Stimulated activated CD4-positive, alpha-beta T cell treated with anti-CD3 and anti-CD28 coated beads, Interleukin-1b, Interleukin-23, amount 100 ng/mL, for 24 hours (primary cell): ENCODE results near the gene FOXK2.
A peak's percentile ranks its signal among the peaks of the same experiment; 100 is the strongest.

Experiments used
- DNase-seq, 4 experiments: peaks; one replicate each; pipeline ENCODE4 v3.0.0-alpha.2; 2020; ENCODE audit warnings: low read depth in 4 of 4, low spot score in 1 of 4

FOXK2 gene

DNA sequence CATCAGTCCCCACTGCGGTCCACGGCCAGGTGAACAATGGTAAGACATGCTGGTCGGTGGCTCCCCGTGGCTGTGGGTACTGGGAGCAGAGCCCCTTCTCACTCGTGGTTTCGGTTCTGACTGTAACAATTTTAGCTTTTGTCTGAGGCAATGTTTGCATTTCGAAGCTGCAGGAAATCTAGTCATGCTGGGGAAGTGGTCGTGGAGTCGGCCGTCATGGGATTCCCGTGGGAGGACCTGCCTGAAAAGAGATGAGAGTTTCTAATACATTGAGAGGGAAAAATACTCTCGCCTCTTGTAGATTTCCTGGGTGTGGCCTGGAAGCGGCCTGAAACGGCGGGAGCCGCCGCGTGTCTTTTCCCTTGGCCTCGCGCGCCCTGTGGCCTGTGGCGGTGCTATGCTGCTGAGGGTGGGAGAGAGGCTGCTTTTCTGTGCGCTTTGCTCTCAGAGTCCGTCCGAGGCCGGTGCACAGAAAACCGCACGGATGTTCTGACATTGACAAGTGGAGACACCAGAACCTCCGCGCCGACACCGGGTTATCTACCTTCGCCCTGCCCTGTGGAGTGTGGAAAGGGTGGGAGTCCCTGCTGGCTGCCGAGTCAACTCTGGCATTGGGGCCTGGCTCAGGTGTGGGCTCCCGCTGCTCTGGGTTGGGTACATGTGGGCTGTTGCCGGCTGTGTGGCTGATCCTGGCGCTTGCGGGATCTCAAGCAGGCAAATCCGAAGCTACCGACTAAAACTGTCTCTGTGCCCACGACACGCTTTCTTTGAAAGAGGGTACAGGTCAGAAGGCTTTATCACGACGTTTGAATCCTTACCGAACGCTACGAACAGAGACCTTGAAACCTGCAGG, 67.9 kb downstream of the FOXK2 start:
- no peak for DNase-seq

DNA sequence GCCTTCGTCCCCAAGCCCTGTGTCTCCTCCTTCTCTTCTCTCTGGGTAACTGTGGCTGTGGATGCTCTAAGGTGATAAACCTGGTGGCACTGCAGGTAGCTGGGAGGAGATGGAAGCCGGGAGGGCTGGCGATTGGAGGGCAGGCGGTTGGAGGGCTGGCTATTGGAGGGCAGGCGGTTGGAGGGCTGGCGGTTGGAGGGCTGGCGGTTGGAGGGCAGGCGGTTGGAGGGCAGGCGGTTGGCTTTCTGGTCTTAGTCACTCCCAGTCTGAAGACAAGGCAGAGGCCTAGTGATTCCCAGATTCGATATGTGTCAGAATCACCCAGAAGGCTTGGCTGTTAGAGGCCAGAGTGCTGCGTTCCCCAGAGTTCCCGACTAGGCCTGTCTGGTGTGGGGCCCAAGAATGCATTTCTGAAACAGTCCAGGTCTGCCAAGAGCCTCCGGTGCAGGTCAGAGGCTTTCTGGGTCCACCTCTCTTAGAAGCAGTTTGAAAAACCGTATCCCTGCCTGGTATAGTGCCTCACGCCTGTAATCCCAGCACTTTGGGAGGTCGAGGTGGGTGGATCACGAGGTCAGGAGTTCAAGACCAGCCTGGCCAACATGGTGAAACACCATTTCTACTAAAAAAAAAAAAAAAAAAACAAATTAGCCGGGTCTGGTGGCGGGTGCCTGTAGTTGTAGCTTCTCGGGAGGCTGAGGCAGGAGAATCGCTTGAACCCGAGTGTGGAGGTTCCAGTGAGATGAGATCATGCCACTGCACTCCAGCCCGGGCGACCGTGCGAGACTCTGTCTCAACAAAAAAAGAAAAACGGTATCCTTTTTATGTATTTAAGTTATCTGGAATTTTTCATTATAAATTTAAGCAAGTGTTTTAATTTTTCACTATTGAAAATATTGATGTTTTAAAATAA, 69.0 kb downstream of the FOXK2 start:
- DNase-seq = no peak

DNA sequence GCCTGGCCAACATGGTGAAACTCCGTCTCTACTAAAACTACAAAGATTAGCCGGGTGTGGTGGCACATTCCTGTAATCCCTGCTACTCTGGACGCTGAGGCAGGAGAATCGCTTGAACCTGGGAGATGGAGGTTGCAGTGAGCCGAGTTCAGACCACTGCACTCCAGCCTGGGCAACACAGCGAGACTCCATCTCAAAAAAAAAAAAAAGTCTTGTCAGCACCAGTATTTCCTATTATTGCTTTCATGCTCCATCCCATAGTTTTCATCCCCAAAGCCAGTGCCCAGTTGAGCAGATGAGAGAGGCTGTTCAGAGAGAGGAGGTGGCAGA, 70.3 kb downstream of the FOXK2 start:
- DNase-seq = no peak

DNA sequence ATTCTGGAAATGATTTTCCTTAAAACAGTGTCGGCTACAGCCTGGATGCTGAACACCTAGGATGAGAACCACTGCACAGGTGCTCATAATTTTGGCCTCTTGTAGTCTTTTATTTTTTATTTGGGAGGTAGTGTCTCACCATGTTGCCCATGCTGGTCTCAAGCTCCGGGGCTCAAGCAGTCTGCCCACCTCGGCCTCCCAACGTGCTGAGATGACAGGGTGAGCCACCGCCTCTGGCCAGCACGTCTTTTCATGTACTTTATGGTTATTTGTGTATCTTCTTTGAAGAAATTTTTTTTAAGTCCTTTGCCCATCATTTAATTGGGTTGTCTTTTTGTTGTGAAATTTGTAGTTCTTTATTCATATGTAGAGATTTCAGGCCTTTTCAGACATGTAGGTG, 70.7 kb downstream of the FOXK2 start:
- no peak for DNase-seq

DNA sequence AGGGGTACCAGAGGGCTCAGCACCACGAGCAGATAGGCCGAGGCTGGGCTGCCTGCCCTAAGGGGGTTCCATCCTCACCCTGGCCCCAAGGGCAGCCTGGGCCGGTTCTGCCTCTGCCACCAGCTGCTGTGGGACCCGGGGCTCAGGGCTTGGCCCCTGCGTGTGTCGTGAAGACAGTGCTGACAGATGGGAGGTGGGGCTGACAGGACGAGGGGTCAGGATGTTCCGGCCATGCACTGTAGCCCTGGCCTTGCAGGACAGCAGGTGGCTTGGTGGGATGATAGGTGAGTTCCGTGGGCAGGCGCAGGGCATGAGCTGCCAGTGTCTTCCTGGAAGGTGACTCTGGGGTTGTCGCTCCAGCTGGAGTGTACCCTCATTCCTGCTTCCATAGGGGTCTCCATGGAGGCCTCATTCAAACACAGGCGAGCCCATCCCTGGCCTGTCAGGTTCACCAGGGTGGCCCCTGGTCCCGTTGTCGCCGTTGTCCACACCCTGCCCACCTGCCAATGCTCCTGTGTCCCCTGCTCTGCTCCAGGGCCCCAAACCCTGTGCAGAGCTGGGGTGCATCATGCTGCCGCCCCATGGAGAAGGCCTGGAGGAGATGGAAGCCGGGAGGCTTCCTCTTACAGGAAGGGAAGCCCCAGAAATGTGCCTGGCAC, 71.5 kb downstream of the FOXK2 start:
- no peak for DNase-seq

DNA sequence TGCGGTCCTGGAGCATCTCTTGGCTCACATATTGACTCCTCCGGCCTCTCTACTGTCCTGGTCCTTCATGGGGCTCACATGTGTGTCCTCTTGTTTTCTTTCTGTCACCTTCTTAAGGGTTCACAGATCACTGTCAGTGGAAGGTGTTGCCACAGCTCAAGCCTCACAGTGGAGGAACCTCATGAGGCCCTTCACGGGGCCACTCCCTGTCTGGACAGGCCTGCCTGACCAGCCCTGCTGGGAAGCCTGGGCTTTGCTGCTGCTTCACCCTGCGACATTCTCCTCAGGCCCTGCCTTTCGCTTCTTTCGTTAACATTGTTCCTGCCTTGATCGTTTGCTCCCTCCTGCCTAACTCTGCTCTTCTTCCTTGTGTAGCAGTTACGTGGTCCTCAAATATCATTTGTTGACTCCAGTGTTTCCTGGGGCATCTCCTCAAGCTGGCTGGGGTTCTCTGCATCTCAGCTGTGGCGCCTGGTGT, 72.8 kb downstream of the FOXK2 start:
- no peak for DNase-seq

DNA sequence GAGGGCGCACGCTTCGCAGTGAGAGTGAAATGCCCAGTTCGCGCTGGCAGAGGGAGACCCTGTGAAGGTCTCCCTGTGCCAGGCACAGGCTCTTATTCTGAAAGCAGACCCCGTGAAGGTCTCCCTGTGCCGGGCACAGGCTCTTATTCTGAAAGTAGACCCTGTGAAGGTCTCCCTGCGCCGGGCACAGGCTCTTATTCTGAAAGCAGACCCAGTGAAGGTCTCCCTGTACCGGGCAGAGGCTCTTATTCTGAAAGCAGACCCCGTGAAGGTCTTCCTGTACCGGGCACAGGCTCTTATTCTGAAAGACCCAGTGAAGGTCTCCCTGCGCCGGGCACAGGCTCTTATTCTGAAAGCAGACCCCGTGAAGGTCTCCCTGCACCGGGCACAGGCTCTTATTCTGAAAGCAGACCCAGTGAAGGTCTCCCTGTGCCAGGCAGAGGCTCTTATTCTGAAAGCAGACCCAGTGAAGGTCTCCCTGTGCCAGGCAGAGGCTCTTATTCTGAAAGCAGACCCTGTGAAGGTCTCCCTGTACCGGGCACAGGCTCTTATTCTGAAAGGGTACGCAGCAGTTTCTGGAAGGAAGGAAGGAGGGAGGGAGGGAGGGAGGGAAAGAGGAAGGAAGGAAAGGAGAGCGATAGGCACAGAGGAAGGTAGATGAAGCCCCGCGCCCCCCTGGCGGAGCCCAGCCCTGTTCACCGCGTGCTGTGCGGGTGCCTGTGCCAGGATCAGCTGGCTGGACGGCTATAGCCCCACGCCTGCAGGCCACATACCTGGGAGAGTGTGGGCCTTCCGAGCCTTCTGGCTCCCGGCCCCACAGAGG, 73.4 kb downstream of the FOXK2 start:
- DNase-seq = peak in 2 of 4 experiments; percentile 13 to 20

DNA sequence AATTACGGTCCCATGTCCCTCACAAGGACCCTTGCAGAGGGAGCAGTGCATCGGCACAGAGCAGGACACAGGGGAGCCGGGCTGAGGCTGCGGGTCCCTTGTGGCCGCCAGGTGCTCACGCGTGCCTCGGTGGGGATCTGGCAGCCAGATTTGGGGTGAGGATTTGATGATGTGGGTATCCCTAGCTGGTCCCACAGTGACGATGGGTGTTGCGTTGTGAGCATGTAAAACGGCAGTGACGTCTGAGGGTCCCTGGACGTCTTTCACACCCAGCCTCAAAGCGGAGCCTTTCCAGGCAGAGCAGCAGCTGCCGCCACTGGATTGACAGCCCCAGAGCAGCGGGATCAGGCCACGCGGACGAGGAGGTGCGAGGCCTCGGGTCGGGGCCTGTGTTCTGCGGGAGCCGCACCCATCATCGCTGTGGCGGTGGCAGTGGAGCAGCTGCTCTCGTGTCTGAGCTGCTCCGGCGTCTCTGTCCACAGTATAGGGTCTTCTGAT, 74.1 kb downstream of the FOXK2 start:
- no peak for DNase-seq

DNA sequence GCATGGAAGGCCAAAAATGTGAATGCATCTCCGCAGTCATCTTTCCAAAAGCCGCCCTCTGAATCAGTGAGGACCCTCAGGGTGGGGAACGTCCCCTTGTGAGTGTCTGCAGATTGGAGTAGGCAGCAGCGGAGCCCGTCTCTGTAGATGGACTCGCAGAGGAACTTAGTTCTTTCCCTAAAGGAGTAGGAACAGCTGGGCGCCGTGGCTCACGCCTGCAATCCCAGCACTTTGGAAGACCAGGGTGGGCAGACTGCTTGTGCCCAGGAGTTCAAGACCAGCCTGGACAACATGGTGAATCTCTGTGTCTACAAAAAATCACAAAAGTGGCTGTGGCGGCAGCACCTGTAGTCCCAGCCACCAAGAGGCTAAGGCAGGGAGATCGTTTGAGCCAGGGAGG, 75.0 kb downstream of the FOXK2 start:
- DNase-seq = no peak

DNA sequence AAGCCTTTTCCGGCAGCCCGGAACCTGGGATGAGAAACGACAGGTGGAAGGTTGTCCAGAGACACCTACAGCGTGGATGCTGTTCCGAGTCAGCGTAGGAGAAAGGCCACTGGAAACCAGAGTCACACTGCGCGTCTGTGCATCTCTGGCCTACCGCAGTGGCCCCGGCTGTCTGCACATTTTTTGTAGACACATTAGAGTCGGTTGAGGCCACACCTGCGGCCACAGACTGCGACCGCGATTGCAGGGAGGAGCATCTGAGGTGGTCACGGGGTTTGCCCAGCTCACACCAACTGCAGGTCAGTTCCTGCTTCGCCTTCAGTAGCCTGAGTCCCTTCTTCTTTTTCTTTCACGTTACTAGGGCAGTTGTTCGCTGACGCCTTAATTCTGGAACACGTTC, 76.4 kb downstream of the FOXK2 start:
- no peak for DNase-seq

DNA sequence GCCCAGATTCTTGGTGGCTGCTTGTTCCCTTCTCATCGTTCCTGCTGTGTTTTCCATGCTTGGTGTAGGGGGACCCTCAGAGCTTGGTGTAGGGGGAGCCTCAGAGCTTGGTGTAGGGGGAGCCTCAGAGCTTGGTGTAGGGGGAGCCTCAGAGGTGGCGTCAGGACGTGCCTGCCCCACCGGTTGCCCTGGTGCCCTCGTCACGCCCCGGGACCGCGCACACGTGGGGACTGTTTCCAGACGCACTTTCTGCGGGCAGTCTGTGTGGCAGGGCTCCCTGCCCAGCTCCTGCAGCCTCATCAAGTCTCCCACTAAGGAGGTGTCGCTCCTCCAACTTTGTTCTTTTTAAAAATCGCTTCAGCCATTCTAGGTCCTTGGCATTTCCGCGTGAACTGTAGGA, 76.8 kb downstream of the FOXK2 start:
- DNase-seq = no peak

DNA sequence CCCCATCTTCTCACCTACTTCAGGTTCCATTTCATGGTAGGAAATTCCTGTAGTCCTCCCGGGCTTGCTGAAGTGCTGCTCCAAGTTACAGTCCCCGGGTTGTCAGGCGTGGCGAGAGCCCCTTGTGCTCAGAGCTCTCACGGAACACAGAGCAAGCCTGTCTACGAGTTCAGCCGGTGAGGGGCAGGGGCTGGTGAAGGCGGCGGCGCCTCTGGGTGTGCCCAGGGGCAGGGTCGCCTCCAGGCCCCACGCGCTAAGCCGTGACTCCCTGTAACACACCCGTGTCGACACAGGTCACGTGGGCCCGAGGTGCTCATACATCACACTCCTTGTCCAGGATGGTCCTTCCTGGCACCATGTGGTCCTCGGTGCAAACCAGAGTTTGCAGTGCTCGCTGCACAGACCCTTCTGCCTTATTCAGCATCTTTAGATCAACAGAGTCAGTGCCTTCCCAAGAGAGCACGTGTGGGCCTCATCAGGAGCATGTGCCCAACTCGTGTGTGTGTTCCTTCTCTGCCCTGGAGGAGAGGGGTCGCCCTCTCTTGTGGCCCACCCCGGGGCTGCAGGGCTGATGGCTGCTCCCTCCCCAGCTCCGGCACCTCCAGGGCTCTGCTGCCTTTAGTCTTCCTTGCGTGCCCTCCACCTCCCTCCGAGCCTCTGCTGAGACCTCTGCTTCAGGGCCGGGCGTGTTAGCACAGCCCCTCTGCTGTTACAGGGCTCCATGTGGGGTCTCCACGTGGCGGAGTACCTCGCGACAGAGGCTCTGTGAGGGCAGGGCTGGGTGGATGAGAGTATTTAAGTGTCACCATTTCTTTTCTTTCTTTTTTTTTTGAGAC, 77.5 kb downstream of the FOXK2 start:
- DNase-seq = no peak

DNA sequence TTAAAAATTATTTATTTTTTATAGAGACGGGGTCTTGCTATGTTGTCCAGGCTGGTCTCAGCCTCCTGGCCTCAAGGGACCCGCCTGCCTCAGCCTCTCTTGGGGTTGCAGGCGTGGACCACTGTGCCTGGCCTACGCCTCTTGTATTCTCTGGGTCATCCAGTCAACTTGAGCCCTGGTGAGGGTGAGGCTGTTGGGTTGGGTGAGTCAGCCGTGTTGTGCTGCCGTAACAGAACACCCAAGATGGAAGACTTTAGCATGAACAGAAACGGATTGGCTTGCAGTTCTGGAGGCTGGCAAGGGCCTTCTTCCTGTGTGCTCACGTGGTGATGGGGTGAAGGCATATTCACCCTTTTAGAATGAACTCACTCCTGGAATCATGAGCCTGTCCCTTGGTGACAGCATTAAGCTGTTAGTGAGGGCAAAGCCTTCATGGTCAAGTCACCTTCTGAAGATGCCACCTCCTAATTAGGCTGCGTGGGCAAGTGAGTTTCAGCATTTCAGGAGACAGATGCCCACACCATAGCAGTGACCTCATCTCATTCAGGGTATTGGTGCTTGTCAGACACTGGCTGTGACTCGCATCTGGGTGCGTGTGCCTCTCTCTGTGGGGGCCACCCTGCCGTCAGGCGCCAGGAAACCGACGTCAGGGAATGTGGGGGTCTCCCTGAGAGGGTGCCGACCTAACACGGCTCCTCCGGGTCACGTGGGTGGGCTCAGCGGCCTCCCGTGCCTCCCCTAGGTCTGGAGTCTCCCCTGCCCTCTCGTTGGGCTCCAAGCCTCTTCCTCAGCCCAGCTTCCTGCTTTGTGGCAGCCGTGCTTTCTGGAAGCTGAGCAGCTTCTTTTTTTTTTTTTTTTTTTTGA, 79.0 kb downstream of the FOXK2 start:
- no peak for DNase-seq

DNA sequence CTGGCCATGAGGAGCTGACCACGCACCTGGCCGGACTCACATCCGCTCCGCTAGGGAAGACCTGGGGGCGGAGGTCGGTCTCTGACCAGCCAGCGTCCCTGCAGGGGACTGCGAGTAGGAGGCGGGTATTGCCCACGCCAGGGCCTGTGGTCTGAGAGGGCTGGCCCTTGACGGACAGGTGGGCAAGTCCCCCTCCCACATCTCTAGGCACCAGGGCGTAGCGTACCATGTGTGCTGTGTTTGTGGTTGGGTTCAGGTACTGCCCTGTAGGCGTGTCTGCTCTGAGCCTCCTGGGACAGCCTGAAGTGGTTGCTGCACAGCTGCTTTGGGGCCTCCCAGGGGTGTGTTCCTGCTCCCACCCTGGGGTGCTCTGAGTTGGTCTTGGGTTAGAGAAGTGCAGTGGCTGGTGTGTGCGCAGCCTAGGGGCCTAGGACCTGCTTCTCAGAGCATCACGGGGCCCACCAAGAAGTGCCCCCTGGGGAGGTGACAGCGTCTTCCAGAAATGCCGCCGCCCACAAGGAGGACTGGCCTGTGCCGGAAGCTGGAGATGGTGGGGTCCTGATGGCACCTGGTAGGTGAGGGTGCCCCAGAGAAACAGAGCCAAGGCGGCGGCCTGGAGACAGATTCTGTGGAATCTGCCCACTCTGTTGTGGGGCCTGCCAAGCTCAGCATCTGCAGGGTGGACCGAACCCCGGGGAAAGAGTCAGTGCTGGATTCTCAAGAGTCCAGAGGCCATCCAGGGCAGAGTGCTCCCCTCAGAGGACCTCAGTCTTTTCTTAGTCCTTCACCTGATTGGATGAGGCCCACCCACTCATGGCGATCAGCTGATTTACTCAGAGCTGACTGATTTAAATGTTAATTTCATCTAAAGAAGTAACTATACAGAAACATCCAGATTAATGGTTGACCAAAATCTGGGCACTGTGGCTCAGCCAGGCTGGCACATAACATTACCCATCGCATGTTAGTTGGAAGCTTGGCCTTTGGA, 80.4 kb downstream of the FOXK2 start:
- no peak for DNase-seq

DNA sequence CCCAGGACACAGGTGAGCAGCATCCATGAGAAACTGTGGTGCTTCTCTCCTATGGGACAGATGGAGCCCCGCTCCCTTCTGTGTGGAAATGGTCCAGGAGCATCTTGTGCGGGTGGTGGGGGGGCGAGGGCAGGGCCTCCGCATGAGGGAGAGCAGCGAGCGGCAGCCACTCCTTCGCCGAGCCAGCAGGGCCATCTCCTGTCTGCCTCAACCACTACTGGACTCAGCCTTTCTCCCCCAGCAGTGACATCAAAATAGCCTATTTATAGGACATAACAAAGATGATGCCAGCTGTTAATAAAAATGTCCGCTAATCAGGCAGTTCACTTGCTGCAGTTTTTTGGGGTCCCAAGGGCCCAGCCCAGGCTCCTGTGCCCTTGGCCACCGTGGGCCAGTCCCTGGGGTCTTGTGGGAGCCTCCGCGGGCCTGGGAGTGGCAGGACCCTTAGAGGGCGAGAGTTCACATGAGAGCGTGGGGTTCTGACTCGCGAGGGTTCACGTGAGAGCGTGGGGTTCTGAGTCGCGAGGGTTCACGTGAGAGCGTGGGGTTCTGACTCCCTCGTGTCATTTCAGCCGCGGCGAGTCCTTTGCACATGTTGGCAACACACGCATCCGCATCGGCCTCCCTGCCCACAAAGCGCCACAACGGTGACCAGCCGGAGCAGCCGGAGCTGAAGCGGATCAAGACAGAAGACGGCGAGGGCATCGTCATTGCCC, 81.4 kb downstream of the FOXK2 start:
- no peak for DNase-seq

DNA sequence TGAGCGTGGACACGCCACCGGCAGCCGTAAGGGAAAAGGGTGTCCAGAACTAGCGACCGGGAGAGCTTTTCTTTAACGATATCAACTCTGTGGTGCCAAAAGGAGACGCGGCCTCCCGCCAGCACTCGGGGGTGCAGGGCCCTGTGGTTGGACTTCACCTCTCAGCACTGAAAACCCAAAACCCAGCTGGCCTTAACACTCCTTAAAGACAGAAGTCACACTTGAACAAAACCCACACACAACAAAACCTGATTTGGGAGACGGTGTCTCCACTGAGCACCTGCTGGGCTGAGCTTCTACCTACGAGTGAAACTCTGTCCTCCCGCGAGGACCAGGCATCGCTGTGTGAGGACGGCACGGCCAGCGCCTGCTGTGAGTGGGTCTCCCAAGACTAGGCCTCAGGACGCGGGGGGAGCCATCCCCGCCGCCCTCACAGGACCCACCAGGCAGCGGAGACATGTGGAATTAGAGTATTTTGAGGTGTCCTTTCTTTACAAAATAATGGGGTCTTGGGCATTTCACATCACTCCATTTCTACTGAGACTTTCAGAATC, 82.0 kb downstream of the FOXK2 start:
- DNase-seq = no peak

DNA sequence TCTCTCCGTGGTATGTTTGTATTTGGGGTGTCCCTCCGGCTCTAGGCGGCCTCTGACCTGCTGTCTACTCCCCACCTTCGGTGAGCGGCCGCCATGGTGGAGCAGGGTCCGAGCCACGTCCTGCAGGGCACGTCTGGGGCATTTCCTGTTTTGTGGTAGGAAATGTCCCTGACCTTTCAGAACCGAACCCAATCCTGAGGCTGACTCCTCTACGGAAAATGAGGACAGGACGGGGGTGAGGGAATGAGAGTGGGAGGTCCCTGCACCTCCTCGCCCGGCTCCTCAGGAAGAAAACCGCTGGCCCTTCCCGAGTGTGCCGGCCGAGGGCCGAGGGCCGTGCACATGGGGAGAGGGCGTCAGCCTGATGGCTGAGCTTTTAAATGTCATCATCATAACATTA, 83.0 kb downstream of the FOXK2 start:
- no peak for DNase-seq
